H1 (cell line): ENCODE results near the gene KLF5. TPM values are rescaled to one million over a fixed set of nuclear protein-coding genes. Genes with fewer than 3 reads are reported as not detected.

Source experiments
- CTCF ChIA-PET: fragments of 300-600 bp; sonication (Branson Sonifier 250); formaldehyde crosslinking; loops from one replicate; lab custom pipeline; 2021; ENCODE audit not compliant: partially characterized antibody; lab: Charles Lee
- POLR2A ChIA-PET: fragments of 300-600 bp; sonication (Branson Sonifier 250); formaldehyde crosslinking; loops from one replicate; lab custom pipeline; 2021; ENCODE audit warnings: inconsistent platforms; ENCODE audit not compliant: partially characterized antibody; lab: Charles Lee
- DNase-seq, 2 experiments: peaks; one replicate each; pipeline versions ENCODE4 v3.0.0 to v3.0.0-alpha.2; 2010 to 2022; ENCODE audit warnings: low spot score in 2 of 2, low read depth in 1 of 2, mixed read lengths in 1 of 2
- FAIRE-seq: peaks from 2 replicates; lab custom pipeline; 2011; peaks lifted over from hg19 to GRCh38; lab: Jason Lieb, UNC
- H2AFZ ChIP-seq: 2 replicates; pipeline ENCODE4 v1.8.1; 2012; ENCODE audit warnings: low read length, inconsistent platforms
- H2AK5ac ChIP-seq: 2 replicates; pipeline ENCODE4 v1.6.1; 2013; ENCODE audit warnings: low read depth, low read length
- H2BK120ac ChIP-seq: replicated peaks from 2 replicates; pipeline ENCODE3; 2013; ENCODE audit warnings: low read depth, low read length, inconsistent platforms
- H2BK12ac ChIP-seq: 2 replicates; pipeline ENCODE4 v1.6.1; 2013; ENCODE audit warnings: low read depth, low read length
- H2BK15ac ChIP-seq: 2 replicates; pipeline ENCODE4 v1.6.1; 2013; ENCODE audit warnings: low read length
- H2BK20ac ChIP-seq: 2 replicates; pipeline ENCODE4 v1.6.1; 2013; ENCODE audit warnings: low read length
- H2BK5ac ChIP-seq: 2 replicates; pipeline ENCODE4 v1.6.1; 2013; ENCODE audit warnings: low read depth, low read length
- H3K14ac ChIP-seq: 2 replicates; pipeline ENCODE4 v1.6.1; 2013; ENCODE audit warnings: inconsistent platforms; ENCODE audit not compliant: insufficient read length
- H3K18ac ChIP-seq: 2 replicates; pipeline ENCODE4 v1.6.1; 2013; ENCODE audit warnings: low read length; ENCODE audit errors: extremely low read depth
- H3K23ac ChIP-seq: 2 replicates; pipeline ENCODE4 v1.6.1; 2013; ENCODE audit warnings: inconsistent platforms; ENCODE audit not compliant: insufficient read length
- H3K23me2 ChIP-seq: 2 replicates; pipeline ENCODE4 v1.6.1; 2013; ENCODE audit warnings: low read depth, low read length
- H3K27ac ChIP-seq: 2 replicates; pipeline ENCODE4 v1.6.1; 2011; ENCODE audit warnings: low read depth, low read length, inconsistent platforms
- H3K27me3 ChIP-seq, 4 experiments: replicated peaks in 1 of 4; 1 replicate in 1 of 4; 2 replicates in 3 of 4; pipeline versions ENCODE4 v1.6.1 to v1.8.1; 2011 to 2013; ENCODE audit warnings: low read length in 3 of 4, mild to moderate bottlenecking in 3 of 4, inconsistent platforms in 2 of 4, mixed read lengths in 2 of 4, moderate library complexity in 1 of 4; ENCODE audit not compliant: control insufficient read depth in 3 of 4, insufficient read depth in 3 of 4; ENCODE audit errors: extremely low read depth in 1 of 4
- H3K36me3 ChIP-seq, 4 experiments: 2 replicates each; pipeline versions ENCODE4 v1.6.1 to v1.8.1; 2011 to 2013; ENCODE audit warnings: mild to moderate bottlenecking in 4 of 4, low read length in 3 of 4, moderate library complexity in 2 of 4, control low read depth in 1 of 4, inconsistent platforms in 1 of 4; ENCODE audit not compliant: insufficient read depth in 4 of 4, control insufficient read depth in 2 of 4
- H3K4ac ChIP-seq: replicated peaks from 2 replicates; pipeline ENCODE3; 2013; ENCODE audit warnings: low read length, low read depth, mixed read lengths, inconsistent platforms; ENCODE audit not compliant: insufficient read length
- H3K4me1 ChIP-seq, 4 experiments: replicated peaks in 1 of 4; 1 replicate in 1 of 4; 2 replicates in 3 of 4; pipeline versions ENCODE4 v1.6.1 to v1.8.1; 2011 to 2013; ENCODE audit warnings: low read length in 3 of 4, inconsistent platforms in 2 of 4, mixed read lengths in 1 of 4; ENCODE audit not compliant: insufficient read depth in 4 of 4, control insufficient read depth in 3 of 4
- H3K4me2 ChIP-seq, 2 experiments: 2 replicates each; pipeline versions ENCODE4 v1.6.1 to v1.8.1; 2011 to 2013; ENCODE audit warnings: low read depth in 2 of 2, low read length in 2 of 2, control low read depth in 1 of 2, inconsistent platforms in 1 of 2, mild to moderate bottlenecking in 1 of 2; ENCODE audit not compliant: insufficient read depth in 1 of 2
- H3K4me3 ChIP-seq, 4 experiments: fragments of 200-600, 300-600 bp in 1 of 4; sonication (generic), shearing (Covaris generic), sonication (Bioruptor Twin) in 1 of 4; 2 replicates each; pipeline versions ENCODE4 v1.5.1 to v1.8.1; 2011 to 2016; ENCODE audit warnings: low read length in 4 of 4, low read depth in 3 of 4, control low read depth in 2 of 4, inconsistent platforms in 2 of 4, mild to moderate bottlenecking in 2 of 4, mixed read lengths in 1 of 4, moderate library complexity in 1 of 4; ENCODE audit not compliant: insufficient read depth in 2 of 4; ENCODE audit errors: extremely low read depth in 1 of 4
- H3K56ac ChIP-seq: replicated peaks from 2 replicates; pipeline ENCODE3; 2013; ENCODE audit warnings: low read depth, mild to moderate bottlenecking, mixed read lengths, low read length, inconsistent platforms; ENCODE audit not compliant: insufficient read length
- H3K79me1 ChIP-seq: 2 replicates; pipeline ENCODE4 v1.6.1; 2013; ENCODE audit warnings: low read depth, low read length, control low read depth
- H3K79me2 ChIP-seq, 2 experiments: 2 replicates each; pipeline versions ENCODE4 v1.6.1 to v1.8.1; 2012 to 2013; ENCODE audit warnings: low read length in 2 of 2, mild to moderate bottlenecking in 2 of 2, inconsistent platforms in 1 of 2; ENCODE audit not compliant: insufficient read depth in 2 of 2, control insufficient read depth in 1 of 2
- H3K9ac ChIP-seq, 4 experiments: replicated peaks in 1 of 4; 1 replicate in 1 of 4; 2 replicates in 3 of 4; pipeline versions ENCODE4 v1.6.1 to v1.8.1; 2011 to 2013; ENCODE audit warnings: low read depth in 3 of 4, low read length in 3 of 4, control low read depth in 2 of 4, mild to moderate bottlenecking in 2 of 4, moderate library complexity in 2 of 4, inconsistent platforms in 1 of 4; ENCODE audit errors: extremely low read depth in 1 of 4
- H3K9me3 ChIP-seq, 2 experiments: 2 replicates each; pipeline versions ENCODE4 v1.6.1 to v1.8.1; 2012 to 2013; ENCODE audit warnings: mild to moderate bottlenecking in 2 of 2, moderate library complexity in 2 of 2, control low read depth in 1 of 2, inconsistent platforms in 1 of 2, low read depth in 1 of 2, low read length in 1 of 2, mixed read lengths in 1 of 2; ENCODE audit not compliant: insufficient read depth in 2 of 2
- H4K20me1 ChIP-seq, 2 experiments: replicated peaks in 1 of 2; 2 replicates each; pipeline versions ENCODE3 to v1.8.1; 2011 to 2013; ENCODE audit warnings: inconsistent platforms in 2 of 2, low read length in 2 of 2, mild to moderate bottlenecking in 1 of 2; ENCODE audit not compliant: insufficient read depth in 2 of 2, control insufficient read depth in 1 of 2
- H4K5ac ChIP-seq: 2 replicates; pipeline ENCODE4 v1.6.1; 2013; ENCODE audit warnings: low read length, low read depth, mixed read lengths, inconsistent platforms; ENCODE audit not compliant: insufficient read length
- H4K8ac ChIP-seq: 2 replicates; pipeline ENCODE4 v1.8.0; 2013; ENCODE audit warnings: mild to moderate bottlenecking, moderate library complexity, low read length, inconsistent platforms; ENCODE audit not compliant: insufficient read depth; ENCODE audit errors: extremely low read depth
- H4K91ac ChIP-seq: replicated peaks from 2 replicates; pipeline ENCODE3; 2013; ENCODE audit warnings: low read length, mixed read lengths, inconsistent platforms; ENCODE audit not compliant: insufficient read length
- ATF2 ChIP-seq: IDR thresholded peaks from 2 replicates; pipeline ENCODE4 v1.6.1; 2012; ENCODE audit warnings: low read length, inconsistent platforms
- GABPA ChIP-seq: IDR thresholded peaks from 2 replicates; pipeline ENCODE4 v1.6.1; 2011; ENCODE audit warnings: mild to moderate bottlenecking, low read length, moderate library complexity, borderline replicate concordance; ENCODE audit not compliant: insufficient read depth
- SRF ChIP-seq: IDR thresholded peaks from 2 replicates; pipeline ENCODE4 v1.6.1; 2011; ENCODE audit warnings: mild to moderate bottlenecking, low read depth, low read length, moderate library complexity
- SUZ12 ChIP-seq: fragments of 200-600 bp; sonication (generic); IDR thresholded peaks from 2 replicates; pipeline ENCODE4 v1.6.1; 2012; ENCODE audit warnings: mild to moderate bottlenecking, inconsistent platforms, low read length, moderate library complexity, mixed read lengths
- TAF1 ChIP-seq: IDR thresholded peaks from 2 replicates; pipeline ENCODE4 v1.6.1; 2011; ENCODE audit warnings: mild to moderate bottlenecking, low read depth, low read length
- WGBS, 2 experiments: shearing (Covaris generic) in 1 of 2; methylation state at CpG; one replicate each; pipeline versions ENCODE4 v1.1.6 to v1.1.7; 2013 to 2015; ENCODE audit warnings: low lambda C conversion rate in 2 of 2, mixed read lengths in 2 of 2, inconsistent platforms in 1 of 2, low coverage in 1 of 2, missing lambda C conversion rate in 1 of 2; ENCODE audit not compliant: insufficient replicate concordance in 2 of 2, insufficient coverage in 1 of 2, insufficient read length in 1 of 2; ENCODE audit errors: extremely low coverage in 1 of 2, missing lambda C conversion rate in 1 of 2; 5-methylcytosine and 5-hydroxymethylcytosine counted together
- polyA plus RNA-seq, 7 experiments: library from polyadenylated mRNA; depleted of rRNA in 3 of 7; stranded (reverse) in 5 of 7; unstranded in 2 of 7; fragments of >200 nt in 5 of 7; fragments of 200-250 nt in 2 of 7; gene quantifications; 1 replicate in 5 of 7; 2 replicates in 1 of 7; 4 replicates in 1 of 7; pipeline versions ENCODE4 v1.2.1 to v1.2.3, GENCODE V29; 2011 to 2013; ENCODE audit warnings: missing spikeins in 2 of 7, mixed read lengths in 2 of 7
- total RNA-seq: library from RNA; stranded (reverse); fragmentation: NEBNext Ultra II Directional; extraction: Animal tissue kit (Norgen Biotek cat#: 25700); gene quantifications from 2 replicates; pipeline ENCODE4 v1.2.1, GENCODE V29; 2021

Gene KLF5
- total and polyA plus RNA-seq, 2 of the 8 experiments (the other 6 are each of a cell fraction or from before 2014, with no cell fraction given): 1.2 to 2.3 TPM

GRCh38 chr13:73106513-73107178 lies 47.8 kb downstream of the KLF5 start:
- Histone ChIP-seq H2BK15ac (no peak overlapping the region), H3K36me3 (no peaks in the 10 kb centered on the region), H3K27me3 (no peaks in the 10 kb centered on the region), H3K79me2 (no peaks in the 10 kb centered on the region), H4K8ac (no peak overlapping the region), H2AK5ac (no peak overlapping the region), H3K23me2 (no peaks in the 10 kb centered on the region), H3K23ac (no peak overlapping the region), H3K18ac (no peak overlapping the region), H3K4me1 (no peaks in the 10 kb centered on the region), H3K9me3 (no peaks in the 10 kb centered on the region), H2BK5ac (no peak overlapping the region), H3K9ac (no peak overlapping the region), H3K79me1 (no peaks in the 10 kb centered on the region), H3K4ac (no peak overlapping the region), H4K91ac (no peak overlapping the region), H3K14ac (no peak overlapping the region), H4K5ac (no peak overlapping the region), H4K20me1 (no peaks in the 10 kb centered on the region), H2BK120ac (no peak overlapping the region), H3K4me3 (no peak overlapping the region), H3K27ac (no peak overlapping the region), H2BK20ac (no peak overlapping the region), H3K4me2 (no peak overlapping the region), H2AFZ (no peak overlapping the region), H3K56ac (no peak overlapping the region), H2BK12ac (no peak overlapping the region)
- ChIA-PET CTCF (no interaction called here), POLR2A (no interaction called here)
- no peak for DNase-seq
- TF ChIP-seq SRF (no peak), SUZ12 (no peak), TAF1 (no peak), ATF2 (no peak), GABPA (no peak)
- WGBS, 2 experiments: 91% methylated on average over 10 of the region's 10 CpGs; no CpG with 5 or more reads in 1 of the 2 experiments
- FAIRE-seq: no peak
